ENCODE results near the gene GLRX. TPM values are rescaled to one million over a fixed set of nuclear protein-coding genes. Genes with fewer than 3 reads are reported as not detected.

The GLRX gene
- total and polyA plus RNA-seq, 2 of the 13 experiments (the other 11 are each of a cell fraction or from before 2014, with no cell fraction given), result 63.8 to 499 TPM

GRCh38 chr5:95861221-95861863 is 38.8 kb upstream of the GLRX start:
- Histone ChIP-seq H3K27ac (ENCODE audit: extremely low read length, insufficient read depth, low read length) (peak overlapping the region; percentile 98), H3K4me3 (replicated peaks in 1 of 3; ENCODE audit: insufficient read depth in 1 of 3, low read depth in 2 of 3, low read length in 3 of 3) (peak overlapping the region; percentile 11 to 45 (median 41); a peak in 3 of 6 replicates), H3K27me3 (ENCODE audit: control insufficient read depth in 1 of 2, insufficient read depth in 2 of 2, low read length in 2 of 2) (no peaks in the 10 kb centered on the region), H3K36me3 (replicated peaks in 1 of 2; ENCODE audit: control insufficient read depth in 1 of 2, insufficient read depth in 2 of 2, low read length in 2 of 2) (no peaks in the 10 kb centered on the region), H3K4me2 (ENCODE audit: low read depth, low read length) (peak overlapping the region; percentile 90), H3K4me1 (ENCODE audit: insufficient read depth, low read length) (peaks cover 98% of the 10 kb centered on the region), H4K20me1 (ENCODE audit: insufficient read depth, low read length) (no peaks in the 10 kb centered on the region), H2AFZ (ENCODE audit: low read length) (no peak overlapping the region), H3K79me2 (ENCODE audit: insufficient read depth, low read length) (peaks cover 14% of the 10 kb centered on the region), H3K9ac (ENCODE audit: insufficient read depth, low read depth, low read length) (peak overlapping the region; percentile 84), H3K9me3 (ENCODE audit: low read length) (no peaks in the 10 kb centered on the region)
- intact Hi-C loops (cut with micrococcal nuclease; ENCODE audit: unreplicated experiment), result loop anchor here (5.0 kb wide), 2 partner anchors 46 to 326 kb away; no protein-coding TSS in a partner anchor
- BruUV-seq (replicated peaks), result no TSS peak
- 12% methylated on average over 14 of the region's 14 CpGs for WGBS (ENCODE audit: low lambda C conversion rate)
- in situ Hi-C loops (cut with HindIII; ENCODE audit: extremely low pct_ligation_motif_present, low pct_unique_long_range_greater_than_20kb), result loop anchor here (5.0 kb wide), 1 partner anchor 256 kb away; no protein-coding TSS in a partner anchor
- DNase-seq (ENCODE audit: low spot score), result peak; percentile 96
- POLR2A ChIA-PET, result interaction anchor here (0.8 to 4.4 kb wide), 13 partner anchors 9 to 340 kb away, joined by 3 to 54 read pairs (median 8); partner anchors contain the start of genes ELL2 and GLRX
- CTCF ChIA-PET (ENCODE audit: low intra/inter-chr PET ratio, low total read pairs), result no interaction called here
- FAIRE-seq, result peak; percentile 82
- ATAC-seq, result peak; percentile 18
- TF ChIP-seq HINFP (CRISPR knock-in tag; IDR thresholded peaks at IDR 0.05; ENCODE audit: low read depth), result no peak
- TF ChIP-seq, protein P1, sequence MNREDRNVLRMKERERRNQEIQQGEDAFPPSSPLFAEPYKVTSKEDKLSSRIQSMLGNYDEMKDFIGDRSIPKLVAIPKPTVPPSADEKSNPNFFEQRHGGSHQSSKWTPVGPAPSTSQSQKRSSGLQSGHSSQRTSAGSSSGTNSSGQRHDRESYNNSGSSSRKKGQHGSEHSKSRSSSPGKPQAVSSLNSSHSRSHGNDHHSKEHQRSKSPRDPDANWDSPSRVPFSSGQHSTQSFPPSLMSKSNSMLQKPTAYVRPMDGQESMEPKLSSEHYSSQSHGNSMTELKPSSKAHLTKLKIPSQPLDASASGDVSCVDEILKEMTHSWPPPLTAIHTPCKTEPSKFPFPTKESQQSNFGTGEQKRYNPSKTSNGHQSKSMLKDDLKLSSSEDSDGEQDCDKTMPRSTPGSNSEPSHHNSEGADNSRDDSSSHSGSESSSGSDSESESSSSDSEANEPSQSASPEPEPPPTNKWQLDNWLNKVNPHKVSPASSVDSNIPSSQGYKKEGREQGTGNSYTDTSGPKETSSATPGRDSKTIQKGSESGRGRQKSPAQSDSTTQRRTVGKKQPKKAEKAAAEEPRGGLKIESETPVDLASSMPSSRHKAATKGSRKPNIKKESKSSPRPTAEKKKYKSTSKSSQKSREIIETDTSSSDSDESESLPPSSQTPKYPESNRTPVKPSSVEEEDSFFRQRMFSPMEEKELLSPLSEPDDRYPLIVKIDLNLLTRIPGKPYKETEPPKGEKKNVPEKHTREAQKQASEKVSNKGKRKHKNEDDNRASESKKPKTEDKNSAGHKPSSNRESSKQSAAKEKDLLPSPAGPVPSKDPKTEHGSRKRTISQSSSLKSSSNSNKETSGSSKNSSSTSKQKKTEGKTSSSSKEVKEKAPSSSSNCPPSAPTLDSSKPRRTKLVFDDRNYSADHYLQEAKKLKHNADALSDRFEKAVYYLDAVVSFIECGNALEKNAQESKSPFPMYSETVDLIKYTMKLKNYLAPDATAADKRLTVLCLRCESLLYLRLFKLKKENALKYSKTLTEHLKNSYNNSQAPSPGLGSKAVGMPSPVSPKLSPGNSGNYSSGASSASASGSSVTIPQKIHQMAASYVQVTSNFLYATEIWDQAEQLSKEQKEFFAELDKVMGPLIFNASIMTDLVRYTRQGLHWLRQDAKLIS (CRISPR knock-in tag; IDR thresholded peaks at IDR 0.05), result no peak
- peak; percentile 87; the same call in 1 of the 2 replicates for TF ChIP-seq SMAD3 (CRISPR knock-in tag; IDR thresholded peaks at IDR 0.05)
- peak; percentile 28 for TF ChIP-seq SKI (IDR thresholded peaks at IDR 0.05; ENCODE audit: partially characterized antibody)
- TF ChIP-seq, protein P2, sequence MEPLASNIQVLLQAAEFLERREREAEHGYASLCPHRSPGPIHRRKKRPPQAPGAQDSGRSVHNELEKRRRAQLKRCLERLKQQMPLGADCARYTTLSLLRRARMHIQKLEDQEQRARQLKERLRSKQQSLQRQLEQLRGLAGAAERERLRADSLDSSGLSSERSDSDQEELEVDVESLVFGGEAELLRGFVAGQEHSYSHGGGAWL (CRISPR knock-in tag; IDR thresholded peaks at IDR 0.05), result peak; percentile 58; the same call in 1 of the 2 replicates
- no peak for TF ChIP-seq ZNF891 (CRISPR knock-in tag; IDR thresholded peaks at IDR 0.05)
- TF ChIP-seq ZNF547 (CRISPR knock-in tag; IDR thresholded peaks at IDR 0.05), result no peak
- peak; percentile 64; the same call in 1 of the 2 replicates for TF ChIP-seq ZHX2 (IDR thresholded peaks at IDR 0.05; ENCODE audit: low read depth)
- no peak; the same call in 1 of the 2 replicates for TF ChIP-seq ZHX2 (CRISPR knock-in tag; IDR thresholded peaks at IDR 0.05; ENCODE audit: borderline replicate concordance)
- TF ChIP-seq MYNN (CRISPR knock-in tag; IDR thresholded peaks at IDR 0.05; ENCODE audit: low read depth), result no peak; the same call in 1 of the 2 replicates
- no peak for TF ChIP-seq CBX1 (IDR thresholded peaks at IDR 0.05; ENCODE audit: low read depth)
- TF ChIP-seq POLR2A (IDR thresholded peaks at IDR 0.05; ENCODE audit: insufficient read depth in 1 of 2, low read depth in 2 of 2, low read length in 2 of 2), result peak in 1 of 2 experiments; percentile 33; a peak in 1 of 4 replicates

Data from HepG2 (cell line).